Epithelial cell of proximal tubule (primary cell): Measurements from ENCODE around the gene MCTP1. TPM values are rescaled to one million over a fixed set of nuclear protein-coding genes. Genes with fewer than 3 reads are reported as not detected.
"Not testable (repeated sequence)": the region's sequence is repeated elsewhere in the genome, so short reads cannot be mapped to it uniquely, and the experiment has no call there.

ENCODE experiments used
- DNase-seq: peaks from one replicate; pipeline ENCODE4 v3.0.0-alpha.2; 2011; ENCODE audit warnings: low read depth
- H3K4me3 ChIP-seq: 2 replicates; pipeline ENCODE4 v1.5.1; 2011; ENCODE audit warnings: low read depth, mild to moderate bottlenecking, low read length
- CTCF ChIP-seq: conservative IDR thresholded peaks from 2 replicates; pipeline ENCODE4 v1.5.1; 2012; ENCODE audit warnings: low read depth, mild to moderate bottlenecking, low read length
- total RNA-seq: library from RNA; depleted of rRNA; stranded (reverse); fragments of >200 nt; gene quantifications from 2 replicates; pipeline ENCODE4 v1.2.3, GENCODE V29; 2015

The MCTP1 gene
- total RNA-seq, 1 donor from 2014 or later: 9.7 TPM

GRCh38 chr5:94968507-94969095 lies 316.3 kb downstream of the MCTP1 start:
- peak; percentile 16 for DNase-seq
- peak; percentile 72 for TF ChIP-seq CTCF
- no peak overlapping the region for H3K4me3 ChIP-seq

GRCh38 chr5:94967525-94967924 lies 317.4 kb downstream of the MCTP1 start:
- DNase-seq: no peak
- no peak for TF ChIP-seq CTCF
- H3K4me3 ChIP-seq: no peak overlapping the region

DNA sequence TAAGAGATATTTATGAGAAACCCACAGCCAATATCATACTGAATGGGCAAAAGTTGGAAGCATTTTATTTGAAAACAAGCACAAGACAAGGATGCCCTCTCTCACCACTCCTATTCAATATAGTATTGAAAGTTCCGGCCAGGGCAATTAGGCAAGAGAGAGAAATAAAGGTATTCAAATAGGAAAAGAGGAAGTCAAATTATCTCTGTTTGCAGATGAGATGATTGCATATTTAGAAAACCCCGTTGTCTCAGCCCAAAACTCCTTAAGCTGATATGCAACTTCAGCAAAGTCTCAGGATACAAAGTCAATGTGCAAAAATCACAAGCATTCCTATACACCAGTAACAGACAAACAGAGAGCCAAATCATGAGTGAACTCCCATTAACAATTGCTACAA lies 325.6 kb downstream of the MCTP1 start:
- not testable (repeated sequence) for DNase-seq, H3K4me3 ChIP-seq

- DNase-seq: no peak
- no peak overlapping the region for H3K4me3 ChIP-seq
- no peak for TF ChIP-seq CTCF
Observed at GRCh38 chr5:94945656-94946055, 339.2 kb downstream of the MCTP1 start.

GRCh38 chr5:94944160-94944559 lies 340.7 kb downstream of the MCTP1 start:
- H3K4me3 ChIP-seq: no peak overlapping the region
- no peak for TF ChIP-seq CTCF
- no peak for DNase-seq

DNA sequence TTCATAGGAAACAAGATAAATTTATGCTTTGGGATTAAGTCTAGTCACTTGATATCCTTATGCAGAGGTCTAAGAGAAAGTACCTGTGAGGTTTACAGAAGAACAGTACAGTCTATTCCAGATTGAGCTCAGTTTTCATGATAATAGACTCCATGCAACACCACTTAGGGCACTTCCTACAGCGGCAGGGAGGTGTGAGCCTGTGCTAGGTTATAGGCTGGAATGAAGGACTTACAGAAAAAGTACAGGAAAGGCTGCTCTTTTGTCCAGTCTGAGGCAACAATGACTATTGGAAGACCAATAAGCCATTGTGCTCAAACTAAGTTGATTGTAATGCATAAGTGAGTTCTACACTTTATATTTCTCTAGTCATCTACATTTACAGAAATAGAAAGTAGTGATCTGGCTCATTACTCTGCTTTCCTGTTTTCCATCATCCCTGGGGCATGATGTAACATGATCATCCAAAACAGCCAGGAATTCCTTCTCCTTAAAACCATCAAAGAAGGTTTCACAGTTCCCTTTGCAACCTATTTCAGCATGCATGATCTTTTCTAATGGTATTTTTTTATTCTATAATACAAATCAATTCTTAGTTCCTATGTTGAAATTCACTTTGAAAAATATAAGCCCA lies 343.7 kb downstream of the MCTP1 start:
- DNase-seq: no peak
- TF ChIP-seq CTCF: no peak
- no peak overlapping the region for H3K4me3 ChIP-seq

DNA sequence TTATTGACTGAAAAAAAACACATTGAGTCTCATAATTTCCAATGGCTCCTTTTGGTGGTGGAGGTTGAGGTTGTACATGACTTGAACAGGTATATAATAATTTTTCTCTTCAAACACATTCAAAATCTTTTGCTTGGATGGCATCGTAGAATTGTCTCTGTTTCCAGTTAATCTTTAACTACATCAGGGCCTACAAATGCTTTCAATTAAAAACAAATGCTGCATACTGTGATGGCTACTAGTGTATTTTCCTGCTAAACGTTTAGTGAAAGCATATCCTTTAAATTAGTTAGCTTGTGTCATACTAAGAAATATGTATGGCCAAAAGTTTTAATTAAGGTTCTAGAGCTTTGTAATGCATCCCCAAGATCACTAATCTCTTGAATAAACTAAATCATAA lies 352.6 kb downstream of the MCTP1 start:
- TF ChIP-seq CTCF: no peak
- no peak for DNase-seq
- no peak overlapping the region for H3K4me3 ChIP-seq
